Choroid plexus epithelial cell (primary cell): ENCODE measurements around the gene KCNQ4.

ENCODE experiments used
- DNase-seq: peaks from one replicate; pipeline ENCODE4 v3.0.0-alpha.2; 2010; ENCODE audit warnings: low read depth
- H3K4me3 ChIP-seq: 2 replicates; pipeline ENCODE4 v1.5.1; 2011; ENCODE audit warnings: low read depth, mild to moderate bottlenecking, control low read depth, low read length, moderate library complexity
- TF ChIP-seq, protein P1 (sequence below): conservative IDR thresholded peaks from 2 replicates; pipeline ENCODE4 v1.5.1; 2011; ENCODE audit warnings: low read depth, mild to moderate bottlenecking, control low read depth, inconsistent platforms, low read length, moderate library complexity

KCNQ4 gene

GRCh38 chr1:40837601-40838000 is 54.0 kb downstream of the KCNQ4 start:
- DNase-seq = no peak
- TF ChIP-seq, protein P1, sequence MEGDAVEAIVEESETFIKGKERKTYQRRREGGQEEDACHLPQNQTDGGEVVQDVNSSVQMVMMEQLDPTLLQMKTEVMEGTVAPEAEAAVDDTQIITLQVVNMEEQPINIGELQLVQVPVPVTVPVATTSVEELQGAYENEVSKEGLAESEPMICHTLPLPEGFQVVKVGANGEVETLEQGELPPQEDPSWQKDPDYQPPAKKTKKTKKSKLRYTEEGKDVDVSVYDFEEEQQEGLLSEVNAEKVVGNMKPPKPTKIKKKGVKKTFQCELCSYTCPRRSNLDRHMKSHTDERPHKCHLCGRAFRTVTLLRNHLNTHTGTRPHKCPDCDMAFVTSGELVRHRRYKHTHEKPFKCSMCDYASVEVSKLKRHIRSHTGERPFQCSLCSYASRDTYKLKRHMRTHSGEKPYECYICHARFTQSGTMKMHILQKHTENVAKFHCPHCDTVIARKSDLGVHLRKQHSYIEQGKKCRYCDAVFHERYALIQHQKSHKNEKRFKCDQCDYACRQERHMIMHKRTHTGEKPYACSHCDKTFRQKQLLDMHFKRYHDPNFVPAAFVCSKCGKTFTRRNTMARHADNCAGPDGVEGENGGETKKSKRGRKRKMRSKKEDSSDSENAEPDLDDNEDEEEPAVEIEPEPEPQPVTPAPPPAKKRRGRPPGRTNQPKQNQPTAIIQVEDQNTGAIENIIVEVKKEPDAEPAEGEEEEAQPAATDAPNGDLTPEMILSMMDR = no peak
- H3K4me3 ChIP-seq = no peak overlapping the region

DNA sequence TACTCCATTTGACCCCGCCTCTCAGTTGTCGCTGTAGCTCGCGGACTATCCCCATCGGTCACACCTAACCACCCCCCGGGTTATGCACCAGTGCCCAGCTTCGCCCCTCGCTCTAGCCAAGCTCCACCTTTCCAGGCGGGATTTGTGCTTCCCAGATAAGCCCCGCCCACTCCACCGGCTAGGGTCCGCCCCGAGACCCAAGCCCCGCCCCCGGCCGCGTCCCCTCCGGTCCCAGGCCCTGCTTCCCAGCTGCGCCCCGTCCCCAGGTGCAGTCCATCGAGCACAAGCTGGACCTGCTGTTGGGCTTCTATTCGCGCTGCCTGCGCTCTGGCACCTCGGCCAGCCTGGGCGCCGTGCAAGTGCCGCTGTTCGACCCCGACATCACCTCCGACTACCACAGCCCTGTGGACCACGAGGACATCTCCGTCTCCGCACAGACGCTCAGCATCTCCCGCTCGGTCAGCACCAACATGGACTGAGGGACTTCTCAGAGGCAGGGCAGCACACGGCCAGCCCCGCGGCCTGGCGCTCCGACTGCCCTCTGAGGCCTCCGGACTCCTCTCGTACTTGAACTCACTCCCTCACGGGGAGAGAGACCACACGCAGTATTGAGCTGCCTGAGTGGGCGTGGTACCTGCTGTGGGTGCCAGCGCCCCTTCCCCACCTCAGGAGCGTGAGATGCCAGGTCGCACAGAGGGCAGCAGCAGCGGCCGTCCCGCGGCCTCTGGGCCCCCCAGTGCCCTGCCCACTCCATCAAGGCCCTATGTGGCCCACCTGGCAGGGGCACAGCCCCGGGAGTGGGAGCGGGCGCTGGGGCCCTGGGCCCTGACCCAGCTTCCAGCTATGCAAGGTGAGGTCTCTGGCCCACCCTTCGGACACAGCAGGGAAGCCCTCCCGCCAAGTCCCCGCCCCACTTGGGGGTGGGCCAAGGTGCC is 54.7 kb downstream of the KCNQ4 start:
- no peak for DNase-seq
- H3K4me3 ChIP-seq = no peak overlapping the region
- TF ChIP-seq, protein P1 = no peak

DNA sequence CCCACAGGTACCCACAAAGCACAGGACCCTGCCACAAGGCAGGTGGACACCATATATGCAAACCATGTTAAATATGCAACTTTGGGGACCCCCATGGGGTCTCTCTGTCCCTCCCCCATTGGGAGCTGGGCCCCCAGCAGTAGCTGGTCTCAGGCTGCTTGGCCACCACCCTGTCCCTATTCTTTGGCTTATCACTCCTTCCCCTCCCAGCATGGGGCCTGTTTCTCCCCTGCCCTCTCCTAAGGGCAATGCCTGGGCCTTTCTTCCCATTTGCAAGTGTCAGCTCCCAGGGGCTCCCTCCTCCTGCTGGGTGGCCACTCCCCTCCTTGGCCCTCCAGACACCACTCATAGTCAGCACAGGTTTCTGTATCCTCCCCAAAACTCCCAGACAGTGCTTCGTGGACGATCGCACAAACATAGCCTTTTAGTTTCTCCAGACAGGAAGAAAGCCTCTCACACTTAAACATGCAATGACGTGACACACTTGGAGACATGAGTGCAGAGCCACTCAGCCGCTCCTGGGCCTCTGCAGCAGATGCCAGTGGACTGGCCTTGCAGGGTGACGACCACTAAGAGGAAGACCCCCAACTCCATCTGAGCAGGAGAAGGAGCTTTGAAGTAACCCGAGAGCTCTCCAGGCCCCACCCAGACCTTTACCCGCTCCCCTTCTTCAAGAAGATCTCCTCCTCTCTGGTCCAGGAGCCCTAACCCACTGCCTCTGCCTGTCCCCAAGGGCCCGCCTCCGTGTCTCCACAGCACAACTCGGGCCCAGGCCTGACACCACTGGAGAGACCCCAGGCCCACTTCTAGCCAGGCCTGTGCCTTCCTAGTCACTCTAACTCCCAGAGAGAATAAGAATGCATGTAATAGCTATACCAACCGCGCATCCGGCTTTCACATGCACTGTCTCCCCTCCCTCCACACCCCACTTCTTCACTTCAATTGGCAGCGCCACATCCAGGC is 55.7 kb downstream of the KCNQ4 start:
- DNase-seq = no peak
- TF ChIP-seq, protein P1 = no peak
- H3K4me3 ChIP-seq = no peak overlapping the region

GRCh38 chr1:40839943-40840335 is 56.4 kb downstream of the KCNQ4 start:
- DNase-seq = no peak
- TF ChIP-seq, protein P1 = no peak
- no peak overlapping the region for H3K4me3 ChIP-seq

- no peak for DNase-seq
- no peak overlapping the region for H3K4me3 ChIP-seq
- TF ChIP-seq, protein P1 = no peak
Measured at GRCh38 chr1:40840526-40841323, 57.1 kb downstream of the KCNQ4 start.

DNA sequence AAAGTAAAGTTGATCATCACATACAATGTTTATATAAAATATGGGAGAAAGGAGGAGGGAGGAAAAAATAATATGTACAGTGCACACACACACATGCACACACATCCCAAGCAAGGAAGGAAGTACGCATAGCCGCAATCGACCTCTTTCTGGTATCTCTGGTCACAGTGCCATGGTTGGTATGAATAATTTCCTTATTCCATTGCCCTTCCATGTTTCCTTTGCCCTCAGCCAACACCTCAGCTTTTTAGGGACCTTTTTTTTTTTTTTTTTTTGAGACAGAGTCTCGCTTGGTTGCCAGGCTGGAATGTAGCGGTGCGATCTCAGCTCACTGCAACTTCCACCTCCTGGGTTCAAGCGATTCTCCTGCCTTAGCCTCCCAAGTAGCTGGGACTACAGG is 58.0 kb downstream of the KCNQ4 start:
- TF ChIP-seq, protein P1 = no peak
- DNase-seq = no peak

More for the DNA sequence above, 58.0 kb downstream of the KCNQ4 start:
- no peak overlapping the region for H3K4me3 ChIP-seq
